ENCODE results near the gene FANCE. TPM values are rescaled to one million over a fixed set of nuclear protein-coding genes. Genes with fewer than 3 reads are reported as not detected.

Gene FANCE
- total RNA-seq, 1 donor = 16.6 TPM

- peaks cover 81% of the 10 kb centered on the region for H3K79me2 ChIP-seq (ENCODE audit: insufficient read depth, low read length)
- H3K27ac ChIP-seq (ENCODE audit: low read depth, low read length) = peak overlapping the region; percentile 28
- H3K4me2 ChIP-seq (ENCODE audit: insufficient read depth, low read length) = no peak overlapping the region
- DNase-seq (ENCODE audit: insufficient read length, low spot score, missing footprints) = no peak
- no peaks in the 10 kb centered on the region for H3K27me3 ChIP-seq (ENCODE audit: insufficient read depth, low read length)
- TF ChIP-seq CTCF (IDR thresholded peaks at IDR 0.05; ENCODE audit: extremely low read depth, low read depth, low read length) = no peak
- H3K9me3 ChIP-seq (ENCODE audit: low read depth, low read length) = no peaks in the 10 kb centered on the region
- H3K36me3 ChIP-seq (ENCODE audit: insufficient read depth, low read length) = no peaks in the 10 kb centered on the region
- H4K20me1 ChIP-seq (ENCODE audit: insufficient read depth, low read length) = peaks cover 16% of the 10 kb centered on the region
- no peak overlapping the region for H2AFZ ChIP-seq (ENCODE audit: low read length)
- H3K4me1 ChIP-seq (ENCODE audit: insufficient read depth, low read length) = peaks cover 34% of the 10 kb centered on the region
- H3K4me3 ChIP-seq (ENCODE audit: insufficient read depth, low read length) = no peak overlapping the region
These were observed 36.4 kb downstream of the FANCE start for GRCh38 chr6:35488517-35488862.

- DNase-seq (ENCODE audit: insufficient read length, low spot score, missing footprints) = peak; percentile 4
- peaks cover 87% of the 10 kb centered on the region for H3K79me2 ChIP-seq (ENCODE audit: insufficient read depth, low read length)
These were observed 36.9 kb downstream of the FANCE start for GRCh38 chr6:35489066-35489465.

GRCh38 chr6:35489995-35490791 is 38.1 kb downstream of the FANCE start:
- Histone ChIP-seq H3K4me2 (ENCODE audit: insufficient read depth, low read length) (peak overlapping the region; percentile 61), H3K27ac (ENCODE audit: low read depth, low read length) (no peak overlapping the region), H4K20me1 (ENCODE audit: insufficient read depth, low read length) (peaks cover 29% of the 10 kb centered on the region), H3K36me3 (ENCODE audit: insufficient read depth, low read length) (no peaks in the 10 kb centered on the region), H3K9me3 (ENCODE audit: low read depth, low read length) (no peaks in the 10 kb centered on the region), H3K79me2 (ENCODE audit: insufficient read depth, low read length) (peaks cover 91% of the 10 kb centered on the region), H2AFZ (ENCODE audit: low read length) (peak overlapping the region; percentile 60), H3K4me3 (ENCODE audit: insufficient read depth, low read length) (peak overlapping the region; percentile 46), H3K27me3 (ENCODE audit: insufficient read depth, low read length) (no peaks in the 10 kb centered on the region), H3K4me1 (ENCODE audit: insufficient read depth, low read length) (peaks cover 37% of the 10 kb centered on the region)
- no peak for TF ChIP-seq CTCF (IDR thresholded peaks at IDR 0.05; ENCODE audit: extremely low read depth, low read depth, low read length)
- DNase-seq (ENCODE audit: insufficient read length, low spot score, missing footprints) = peak; percentile 97

More at GRCh38 chr6:35489066-35489465, 36.9 kb downstream of the FANCE start:
- no peak overlapping the region for H2AFZ ChIP-seq (ENCODE audit: low read length)
- TF ChIP-seq CTCF (IDR thresholded peaks at IDR 0.05; ENCODE audit: extremely low read depth, low read depth, low read length) = no peak
- H3K4me2 ChIP-seq (ENCODE audit: insufficient read depth, low read length) = no peak overlapping the region
- H3K4me1 ChIP-seq (ENCODE audit: insufficient read depth, low read length) = peaks cover 38% of the 10 kb centered on the region
- peaks cover 21% of the 10 kb centered on the region for H4K20me1 ChIP-seq (ENCODE audit: insufficient read depth, low read length)
- H3K9me3 ChIP-seq (ENCODE audit: low read depth, low read length) = no peaks in the 10 kb centered on the region
- no peak overlapping the region for H3K4me3 ChIP-seq (ENCODE audit: insufficient read depth, low read length)
- H3K27ac ChIP-seq (ENCODE audit: low read depth, low read length) = no peak overlapping the region
- no peaks in the 10 kb centered on the region for H3K36me3 ChIP-seq (ENCODE audit: insufficient read depth, low read length)
- no peaks in the 10 kb centered on the region for H3K27me3 ChIP-seq (ENCODE audit: insufficient read depth, low read length)

GRCh38 chr6:35490821-35491557 is 38.9 kb downstream of the FANCE start:
- Histone ChIP-seq H3K27ac (ENCODE audit: low read depth, low read length) (no peak overlapping the region), H3K9me3 (ENCODE audit: low read depth, low read length) (no peaks in the 10 kb centered on the region), H4K20me1 (ENCODE audit: insufficient read depth, low read length) (peaks cover 36% of the 10 kb centered on the region), H3K36me3 (ENCODE audit: insufficient read depth, low read length) (no peaks in the 10 kb centered on the region), H3K27me3 (ENCODE audit: insufficient read depth, low read length) (no peaks in the 10 kb centered on the region), H3K4me3 (ENCODE audit: insufficient read depth, low read length) (no peak overlapping the region), H2AFZ (ENCODE audit: low read length) (no peak overlapping the region), H3K79me2 (ENCODE audit: insufficient read depth, low read length) (peaks cover 91% of the 10 kb centered on the region), H3K4me1 (ENCODE audit: insufficient read depth, low read length) (peaks cover 37% of the 10 kb centered on the region), H3K4me2 (ENCODE audit: insufficient read depth, low read length) (no peak overlapping the region)
- DNase-seq (ENCODE audit: insufficient read length, low spot score, missing footprints) = peak; percentile 78
- no peak for TF ChIP-seq CTCF (IDR thresholded peaks at IDR 0.05; ENCODE audit: extremely low read depth, low read depth, low read length)
